ENCODE data around the gene PRKN. TPM values are rescaled to one million over a fixed set of nuclear protein-coding genes. Genes with fewer than 3 reads are reported as not detected.

The PRKN gene
- total RNA-seq, 1 experiment from 2014 or later, result 2.0 TPM

- Histone ChIP-seq H3K9me3 (ENCODE audit: control insufficient read depth, low read depth, low read length) (no peaks in the 10 kb centered on the region), H3T11ph (ENCODE audit: low read length) (no peak overlapping the region), H3K23ac (ENCODE audit: insufficient read length, low read depth, low read length) (no peak overlapping the region), H2BK120ac (ENCODE audit: low read depth, low read length, poor library complexity, severe bottlenecking) (no peak overlapping the region), H4K8ac (replicated peaks; ENCODE audit: insufficient read length, low read depth, low read length) (no peak overlapping the region), H4K91ac (ENCODE audit: insufficient read length, low read depth, low read length) (no peak overlapping the region), H4K20me1 (ENCODE audit: control insufficient read depth, insufficient read depth, insufficient read length) (no peaks in the 10 kb centered on the region), H3K4me1 (ENCODE audit: insufficient read depth, low read length) (peaks cover 5% of the 10 kb centered on the region; the same call in 1 of the 2 replicates), H2BK20ac (ENCODE audit: low read depth, low read length, poor library complexity, severe bottlenecking) (no peak overlapping the region), H3K79me1 (ENCODE audit: insufficient read depth, low read depth, low read length, poor library complexity, severe bottlenecking) (no peaks in the 10 kb centered on the region), H2AK5ac (ENCODE audit: insufficient read length, low read length) (no peak overlapping the region), H3K18ac (ENCODE audit: insufficient read length, low read depth, low read length) (no peak overlapping the region), H3K79me2 (ENCODE audit: insufficient read depth, low read length) (no peaks in the 10 kb centered on the region), H2BK15ac (ENCODE audit: low read depth, low read length) (no peak overlapping the region), H3K23me2 (ENCODE audit: insufficient read length, low read depth, low read length, poor library complexity, severe bottlenecking) (no peaks in the 10 kb centered on the region), H2BK12ac (ENCODE audit: insufficient read length, low read depth, low read length) (no peak overlapping the region), H3K9ac (ENCODE audit: extremely low read depth, insufficient read length, low read length) (no peak overlapping the region), H3K4me2 (ENCODE audit: insufficient read depth, insufficient read length, low read length) (no peak overlapping the region), H3K27ac (ENCODE audit: insufficient read length, low read depth, low read length) (no peak overlapping the region), H3K4ac (ENCODE audit: low read depth, low read length) (no peak overlapping the region), H3K14ac (ENCODE audit: insufficient read depth, low read length) (no peak overlapping the region), H2AFZ (ENCODE audit: low read length) (no peak overlapping the region), H4K5ac (ENCODE audit: insufficient read length, low read depth, low read length) (no peak overlapping the region), H3K56ac (ENCODE audit: insufficient read length, low read depth, low read length) (no peak overlapping the region), H3K27me3 (ENCODE audit: insufficient read depth, low read length) (no peaks in the 10 kb centered on the region), H2BK5ac (ENCODE audit: insufficient read length, low read length) (no peak overlapping the region)
- Mint-ChIP-seq H3K9me3 (peaks cover 0 to 2% of the 10 kb centered on the region in 2 experiments; a peak in 2 of 5 replicates), H3K4me3 (no peak overlapping the region), H3K27ac (no peak overlapping the region; a peak in 1 of 7 replicates), H3K4me1 (peaks cover 20 to 23% of the 10 kb centered on the region in 2 experiments), H3K36me3 (ENCODE audit: insufficient read depth in 1 of 3, low read depth in 3 of 3) (peaks cover 0 to 10% (median 5%) of the 10 kb centered on the region in 3 experiments; a peak in 2 of 7 replicates), H3K27me3 (ENCODE audit: low read depth) (peaks cover 3% of the 10 kb centered on the region; the same call in 1 of the 2 replicates)
- 100% methylated on average over 1 of the region's 5 CpGs for WGBS (ENCODE audit: extremely low coverage, insufficient read length, low lambda C conversion rate)
- TF ChIP-seq CTCF (conservative IDR thresholded peaks at IDR 0.05), result no peak
- no peak for DNase-seq
Observed at GRCh38 chr6:162627825-162628224, 99.7 kb downstream of the PRKN start.
